HepG2 (cell line): ENCODE data around the gene KAZN. TPM values are rescaled to one million over a fixed set of nuclear protein-coding genes. Genes with fewer than 3 reads are reported as not detected.

Source experiments
- ATAC-seq: fragments of 200-7000 bp; cut with Tn5 transposase; 3 replicates; pipeline ENCODE4 v1.9.1; 2020; ENCODE audit warnings: mild to moderate bottlenecking, moderate library complexity
- BruUV-seq: library from RNA; stranded (reverse); fragments of 400-500 nt; replicated peaks from 2 replicates; lab custom pipeline; 2021; lab: Mats Ljungman, UMichigan
- CTCF ChIA-PET: fragments of 300-600 bp; formaldehyde crosslinking; extraction: SDS; loops from one replicate; lab custom pipeline; 2021; ENCODE audit warnings: low total read pairs, inconsistent platforms, low intra/inter-chr PET ratio; lab: Yijun Ruan, JAX
- POLR2A ChIA-PET: fragments of 350-600 bp; sonication (Branson Sonifier 250); formaldehyde crosslinking; loops from one replicate; lab custom pipeline; 2020; ENCODE audit warnings: antibody characterized with exemption, inconsistent platforms; lab: Yijun Ruan, JAX
- DNase-seq: peaks from one replicate; pipeline ENCODE4 v3.0.0-alpha.2; 2015; ENCODE audit warnings: low spot score
- FAIRE-seq: peaks from 3 replicates; lab custom pipeline; 2011; peaks lifted over from hg19 to GRCh38; lab: Jason Lieb, UNC
- H2AFZ ChIP-seq: one replicate; pipeline ENCODE4 v1.6.1; 2011; ENCODE audit warnings: low read length, inconsistent platforms
- H3K27ac ChIP-seq: fragments of 300-600 bp; 3 replicates; pipeline ENCODE4 v1.8.0; 2011; ENCODE audit warnings: mixed run types, mild to moderate bottlenecking, mixed read lengths, low read length, inconsistent platforms; ENCODE audit not compliant: insufficient read depth; ENCODE audit errors: extremely low read length
- H3K27me3 ChIP-seq, 2 experiments: fragments of 200-600 bp in 1 of 2; 2 replicates in 1 of 2; 3 replicates in 1 of 2; pipeline versions ENCODE4 v1.6.0 to v1.8.0; 2011; ENCODE audit warnings: low read length in 2 of 2, mild to moderate bottlenecking in 2 of 2, moderate library complexity in 2 of 2, inconsistent platforms in 1 of 2; ENCODE audit not compliant: insufficient read depth in 2 of 2, control insufficient read depth in 1 of 2
- H3K36me3 ChIP-seq, 2 experiments: fragments of 200-600 bp in 1 of 2; replicated peaks in 1 of 2; 2 replicates in 1 of 2; 3 replicates in 1 of 2; pipeline versions ENCODE4 v1.5.1 to v1.8.0; 2011; ENCODE audit warnings: low read length in 2 of 2, inconsistent platforms in 1 of 2; ENCODE audit not compliant: insufficient read depth in 2 of 2, control insufficient read depth in 1 of 2
- H3K4me1 ChIP-seq: 2 replicates; pipeline ENCODE4 v1.5.1; 2012; ENCODE audit warnings: low read length, inconsistent platforms; ENCODE audit not compliant: insufficient read depth
- H3K4me2 ChIP-seq: 2 replicates; pipeline ENCODE4 v1.6.0; 2011; ENCODE audit warnings: low read depth, low read length, inconsistent platforms
- H3K4me3 ChIP-seq, 3 experiments: fragments of 200-600 bp in 1 of 3; sonication (generic), shearing (Covaris generic) in 1 of 3; replicated peaks in 1 of 3; 2 replicates each; pipeline ENCODE4 v1.5.1; 2011 to 2016; ENCODE audit warnings: low read length in 3 of 3, inconsistent platforms in 2 of 3, low read depth in 2 of 3, mild to moderate bottlenecking in 2 of 3, control low read depth in 1 of 3, mixed read lengths in 1 of 3; ENCODE audit not compliant: insufficient read depth in 1 of 3
- H3K79me2 ChIP-seq: one replicate; pipeline ENCODE4 v1.6.1; 2011; ENCODE audit warnings: low read length, inconsistent platforms; ENCODE audit not compliant: insufficient read depth
- H3K9ac ChIP-seq: 2 replicates; pipeline ENCODE4 v1.6.0; 2011; ENCODE audit warnings: mild to moderate bottlenecking, low read depth, low read length, inconsistent platforms; ENCODE audit not compliant: insufficient read depth
- H3K9me3 ChIP-seq: 2 replicates; pipeline ENCODE4 v1.5.1; 2012; ENCODE audit warnings: mild to moderate bottlenecking, low read length
- H4K20me1 ChIP-seq: 2 replicates; pipeline ENCODE4 v1.6.0; 2011; ENCODE audit warnings: inconsistent platforms, mild to moderate bottlenecking, low read length, moderate library complexity; ENCODE audit not compliant: insufficient read depth
- AGO2 ChIP-seq: fragments of 200-400 bp; formaldehyde crosslinking; optimal IDR thresholded peaks from 2 replicates; pipeline ENCODE3; 2017; ENCODE audit warnings: mild to moderate bottlenecking, low read depth, low read length, moderate library complexity
- KDM6A ChIP-seq: IDR thresholded peaks from 2 replicates; pipeline ENCODE4 v1.6.1; 2016; ENCODE audit warnings: low read depth
- MTA1 ChIP-seq: sonication (generic); formaldehyde crosslinking; IDR thresholded peaks from 2 replicates; pipeline ENCODE4 v1.4.0; 2020; ENCODE audit warnings: missing genetic modification reagents, mild to moderate bottlenecking, borderline replicate concordance
- NFE2L1 ChIP-seq: sonication (generic); formaldehyde crosslinking; IDR thresholded peaks from 2 replicates; pipeline ENCODE4 v1.4.0; 2020; ENCODE audit warnings: missing genetic modification reagents, mild to moderate bottlenecking, borderline replicate concordance
- YEATS2 ChIP-seq: sonication (generic); formaldehyde crosslinking; IDR thresholded peaks from 2 replicates; pipeline ENCODE4 v1.4.0; 2020; ENCODE audit warnings: missing genetic modification reagents, borderline replicate concordance
- ZBTB38 ChIP-seq: sonication (generic); formaldehyde crosslinking; IDR thresholded peaks from 2 replicates; pipeline ENCODE4 v1.5.1; 2020; ENCODE audit warnings: mild to moderate bottlenecking, missing genetic modification reagents
- ZFX ChIP-seq: sonication (generic); formaldehyde crosslinking; IDR thresholded peaks from 2 replicates; pipeline ENCODE4 v1.4.0; 2020; ENCODE audit warnings: mild to moderate bottlenecking, low read depth, missing genetic modification reagents, moderate library complexity
- ZNF83 ChIP-seq: sonication (generic); formaldehyde crosslinking; IDR thresholded peaks from 2 replicates; pipeline ENCODE4 v1.4.0; 2020; ENCODE audit warnings: missing genetic modification reagents, mild to moderate bottlenecking, borderline replicate concordance
- WGBS: methylation state at CpG from one replicate; pipeline ENCODE4 v1.1.6; 2017; ENCODE audit warnings: low lambda C conversion rate; 5-methylcytosine and 5-hydroxymethylcytosine counted together
- in situ Hi-C: cut with HindIII; loops from 2 replicates; pipeline ENCODE4 v1.10.0; 2017; ENCODE audit warnings: low pct_unique_long_range_greater_than_20kb; ENCODE audit not compliant: extremely low pct_ligation_motif_present
- intact Hi-C: fragments of 100-400 bp; cut with micrococcal nuclease; formaldehyde crosslinking; loops from one replicate; pipeline ENCODE4 v1.10.0; 2022; ENCODE audit not compliant: unreplicated experiment
- polyA plus RNA-seq, 8 experiments: library from polyadenylated mRNA; depleted of rRNA in 3 of 8; stranded (reverse) in 7 of 8; unstranded in 1 of 8; fragments of >200 nt; fragmentation: Illumina TruSeq in 4 of 8; extraction: Trizol in 4 of 8; gene quantifications; 2 replicates each; pipeline versions ENCODE4 v1.2.1 to v1.2.3, GENCODE V29; 2011 to 2016; ENCODE audit warnings: low read depth in 4 of 8, missing spikeins in 1 of 8, mixed read lengths in 1 of 8; ENCODE audit not compliant: insufficient read depth in 1 of 8
- total RNA-seq, 5 experiments: library from RNA; depleted of rRNA; stranded (reverse); fragments of >200 nt; fragmentation: Illumina TruSeq; extraction: Trizol; gene quantifications; 2 replicates each; pipeline ENCODE4 v1.2.3, GENCODE V29; 2016; ENCODE audit warnings: low read depth in 1 of 5
- TF ChIP-seq, protein P1 (sequence below): sonication (generic); formaldehyde crosslinking; IDR thresholded peaks from 2 replicates; pipeline ENCODE4 v1.5.1; 2020; ENCODE audit warnings: mild to moderate bottlenecking, missing genetic modification reagents, moderate library complexity
- TF ChIP-seq, protein P2 (sequence below): sonication (generic); formaldehyde crosslinking; IDR thresholded peaks from 2 replicates; pipeline ENCODE4 v1.4.0; 2020; ENCODE audit warnings: missing genetic modification reagents
- TF ChIP-seq, protein P3 (sequence below): sonication (generic); formaldehyde crosslinking; IDR thresholded peaks from 2 replicates; pipeline ENCODE4 v1.4.0; 2020; ENCODE audit warnings: missing genetic modification reagents, low read depth, mild to moderate bottlenecking, borderline replicate concordance
- TF ChIP-seq, protein P4 (sequence below): sonication (generic); formaldehyde crosslinking; IDR thresholded peaks from 2 replicates; pipeline ENCODE4 v1.9.0; 2022; ENCODE audit warnings: missing genetic modification reagents, mild to moderate bottlenecking, borderline replicate concordance

Gene KAZN
- total and polyA plus RNA-seq, 2 of the 13 experiments (the other 11 are each of a cell fraction or from before 2014, with no cell fraction given), result 10.4 to 13.5 TPM

DNA sequence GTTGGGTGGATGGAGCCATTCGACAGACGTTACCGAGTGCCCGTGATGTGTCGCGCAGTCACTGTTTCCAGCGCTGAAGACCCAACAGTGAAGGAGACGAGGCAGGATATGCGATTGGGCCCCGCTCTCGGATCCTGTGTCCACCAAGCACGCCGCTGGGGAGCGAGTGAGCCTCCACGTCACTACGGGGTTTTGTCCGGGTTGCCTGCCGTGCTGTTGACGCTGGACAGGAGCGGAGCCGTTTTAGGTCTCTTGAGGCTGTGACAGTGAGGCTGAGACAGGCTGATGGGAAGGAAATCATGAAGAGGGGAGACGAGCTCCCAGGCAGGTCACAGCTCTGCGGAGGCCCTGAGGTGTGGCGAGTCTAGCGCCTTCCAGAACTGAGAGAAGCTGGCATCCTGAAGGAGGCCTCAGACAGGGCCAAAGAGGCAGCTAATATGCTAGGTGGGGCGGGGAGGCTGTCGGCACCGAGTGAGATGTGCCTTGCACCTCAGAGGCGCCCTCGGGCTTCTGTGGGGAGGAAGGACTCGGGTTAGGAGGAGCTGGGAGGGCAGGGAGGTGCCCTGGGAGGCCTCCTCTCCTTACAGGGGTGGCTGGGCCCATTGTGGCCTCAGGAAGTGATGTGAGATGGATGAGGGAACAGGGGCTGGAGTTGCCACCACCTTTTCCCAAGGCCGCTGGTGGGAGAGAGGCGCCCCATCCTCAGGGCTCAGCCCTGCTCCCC lies 359.1 kb downstream of the KAZN start:
- Histone ChIP-seq H4K20me1 (no peaks in the 10 kb centered on the region), H3K4me3 (no peak overlapping the region), H3K27ac (peak overlapping the region; percentile 66)
- no peak for ATAC-seq
- no peak for TF ChIP-seq KDM6A (CRISPR knock-in tag)
- TF ChIP-seq, protein P1, sequence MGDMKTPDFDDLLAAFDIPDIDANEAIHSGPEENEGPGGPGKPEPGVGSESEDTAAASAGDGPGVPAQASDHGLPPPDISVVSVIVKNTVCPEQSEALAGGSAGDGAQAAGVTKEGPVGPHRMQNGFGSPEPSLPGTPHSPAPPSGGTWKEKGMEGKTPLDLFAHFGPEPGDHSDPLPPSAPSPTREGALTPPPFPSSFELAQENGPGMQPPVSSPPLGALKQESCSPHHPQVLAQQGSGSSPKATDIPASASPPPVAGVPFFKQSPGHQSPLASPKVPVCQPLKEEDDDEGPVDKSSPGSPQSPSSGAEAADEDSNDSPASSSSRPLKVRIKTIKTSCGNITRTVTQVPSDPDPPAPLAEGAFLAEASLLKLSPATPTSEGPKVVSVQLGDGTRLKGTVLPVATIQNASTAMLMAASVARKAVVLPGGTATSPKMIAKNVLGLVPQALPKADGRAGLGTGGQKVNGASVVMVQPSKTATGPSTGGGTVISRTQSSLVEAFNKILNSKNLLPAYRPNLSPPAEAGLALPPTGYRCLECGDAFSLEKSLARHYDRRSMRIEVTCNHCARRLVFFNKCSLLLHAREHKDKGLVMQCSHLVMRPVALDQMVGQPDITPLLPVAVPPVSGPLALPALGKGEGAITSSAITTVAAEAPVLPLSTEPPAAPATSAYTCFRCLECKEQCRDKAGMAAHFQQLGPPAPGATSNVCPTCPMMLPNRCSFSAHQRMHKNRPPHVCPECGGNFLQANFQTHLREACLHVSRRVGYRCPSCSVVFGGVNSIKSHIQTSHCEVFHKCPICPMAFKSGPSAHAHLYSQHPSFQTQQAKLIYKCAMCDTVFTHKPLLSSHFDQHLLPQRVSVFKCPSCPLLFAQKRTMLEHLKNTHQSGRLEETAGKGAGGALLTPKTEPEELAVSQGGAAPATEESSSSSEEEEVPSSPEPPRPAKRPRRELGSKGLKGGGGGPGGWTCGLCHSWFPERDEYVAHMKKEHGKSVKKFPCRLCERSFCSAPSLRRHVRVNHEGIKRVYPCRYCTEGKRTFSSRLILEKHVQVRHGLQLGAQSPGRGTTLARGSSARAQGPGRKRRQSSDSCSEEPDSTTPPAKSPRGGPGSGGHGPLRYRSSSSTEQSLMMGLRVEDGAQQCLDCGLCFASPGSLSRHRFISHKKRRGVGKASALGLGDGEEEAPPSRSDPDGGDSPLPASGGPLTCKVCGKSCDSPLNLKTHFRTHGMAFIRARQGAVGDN, result peak; percentile 66
- no peak for TF ChIP-seq NFE2L1 (CRISPR knock-in tag)
- TF ChIP-seq, protein P2, sequence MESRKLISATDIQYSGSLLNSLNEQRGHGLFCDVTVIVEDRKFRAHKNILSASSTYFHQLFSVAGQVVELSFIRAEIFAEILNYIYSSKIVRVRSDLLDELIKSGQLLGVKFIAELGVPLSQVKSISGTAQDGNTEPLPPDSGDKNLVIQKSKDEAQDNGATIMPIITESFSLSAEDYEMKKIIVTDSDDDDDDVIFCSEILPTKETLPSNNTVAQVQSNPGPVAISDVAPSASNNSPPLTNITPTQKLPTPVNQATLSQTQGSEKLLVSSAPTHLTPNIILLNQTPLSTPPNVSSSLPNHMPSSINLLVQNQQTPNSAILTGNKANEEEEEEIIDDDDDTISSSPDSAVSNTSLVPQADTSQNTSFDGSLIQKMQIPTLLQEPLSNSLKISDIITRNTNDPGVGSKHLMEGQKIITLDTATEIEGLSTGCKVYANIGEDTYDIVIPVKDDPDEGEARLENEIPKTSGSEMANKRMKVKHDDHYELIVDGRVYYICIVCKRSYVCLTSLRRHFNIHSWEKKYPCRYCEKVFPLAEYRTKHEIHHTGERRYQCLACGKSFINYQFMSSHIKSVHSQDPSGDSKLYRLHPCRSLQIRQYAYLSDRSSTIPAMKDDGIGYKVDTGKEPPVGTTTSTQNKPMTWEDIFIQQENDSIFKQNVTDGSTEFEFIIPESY, result 0 out of 2 replicates have a peak, but pooled peaks have one; percentile 40
- TF ChIP-seq, protein P3, sequence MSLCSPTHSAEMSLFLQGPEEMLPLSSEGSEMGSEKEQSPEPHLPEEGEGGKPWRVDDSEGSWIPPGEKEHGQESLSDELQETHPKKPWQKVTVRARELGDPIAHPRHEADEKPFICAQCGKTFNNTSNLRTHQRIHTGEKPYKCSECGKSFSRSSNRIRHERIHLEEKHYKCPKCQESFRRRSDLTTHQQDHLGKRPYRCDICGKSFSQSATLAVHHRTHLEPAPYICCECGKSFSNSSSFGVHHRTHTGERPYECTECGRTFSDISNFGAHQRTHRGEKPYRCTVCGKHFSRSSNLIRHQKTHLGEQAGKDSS (CRISPR knock-in tag), result 0 out of 2 replicates have a peak, but pooled peaks have one; percentile 29
- TF ChIP-seq, protein P4, sequence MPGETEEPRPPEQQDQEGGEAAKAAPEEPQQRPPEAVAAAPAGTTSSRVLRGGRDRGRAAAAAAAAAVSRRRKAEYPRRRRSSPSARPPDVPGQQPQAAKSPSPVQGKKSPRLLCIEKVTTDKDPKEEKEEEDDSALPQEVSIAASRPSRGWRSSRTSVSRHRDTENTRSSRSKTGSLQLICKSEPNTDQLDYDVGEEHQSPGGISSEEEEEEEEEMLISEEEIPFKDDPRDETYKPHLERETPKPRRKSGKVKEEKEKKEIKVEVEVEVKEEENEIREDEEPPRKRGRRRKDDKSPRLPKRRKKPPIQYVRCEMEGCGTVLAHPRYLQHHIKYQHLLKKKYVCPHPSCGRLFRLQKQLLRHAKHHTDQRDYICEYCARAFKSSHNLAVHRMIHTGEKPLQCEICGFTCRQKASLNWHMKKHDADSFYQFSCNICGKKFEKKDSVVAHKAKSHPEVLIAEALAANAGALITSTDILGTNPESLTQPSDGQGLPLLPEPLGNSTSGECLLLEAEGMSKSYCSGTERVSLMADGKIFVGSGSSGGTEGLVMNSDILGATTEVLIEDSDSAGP (CRISPR knock-in tag), result peak; percentile 33; the same call in 1 of the 2 replicates
- 0 out of 2 replicates have a peak, but pooled peaks have one; percentile 60 for TF ChIP-seq MTA1 (CRISPR knock-in tag)
- peak; percentile 13; the same call in 1 of the 2 replicates for TF ChIP-seq ZFX
- TF ChIP-seq ZBTB38 (CRISPR knock-in tag), result peak; percentile 42; the same call in 1 of the 2 replicates
- TF ChIP-seq ZNF83, result no peak
- TF ChIP-seq AGO2, result peak; percentile 17
- TF ChIP-seq YEATS2 (CRISPR knock-in tag), result no peak
- TF ChIP-seq, all 625 proteins: peak for 8
- WGBS, result 94% methylated on average over 25 of the region's 33 CpGs
- intact Hi-C loops, result no loop called here
- Histone ChIP-seq H3K4me2 (peak overlapping the region; percentile 45; the same call in 1 of the 2 replicates), H3K36me3 (peaks cover 10 to 31% of the 10 kb centered on the region in 2 experiments), H3K79me2 (peaks cover 32% of the 10 kb centered on the region), H3K9me3 (peaks cover 5% of the 10 kb centered on the region; the same call in 1 of the 2 replicates), H3K27me3 (no peaks in the 10 kb centered on the region), H2AFZ (no peak overlapping the region), H3K4me1 (peaks cover 64% of the 10 kb centered on the region), H3K9ac (0 out of 2 replicates have a peak overlapping the region, but pooled peaks have one; percentile 44)
- BruUV-seq, result no TSS peak
- ChIA-PET POLR2A (interaction anchor here (7.0 kb wide), 1 partner anchor 16 kb away, joined by 109 read pairs; no protein-coding TSS in a partner anchor), CTCF (no interaction called here)
- FAIRE-seq (no peak), DNase-seq (no peak)
- in situ Hi-C loops, result no loop called here
